Measurements from ENCODE around the gene ZFAND3.

GRCh38 chr6:38168126-38168525 is 348.6 kb downstream of the ZFAND3 start:
- no peak for TF ChIP-seq ELF1 (IDR thresholded peaks at IDR 0.05; ENCODE audit: borderline replicate concordance, low read depth)
- no peak for TF ChIP-seq POLR2A (IDR thresholded peaks at IDR 0.05; ENCODE audit: borderline replicate concordance, extremely low read depth, insufficient read depth, insufficient read length)
- TF ChIP-seq SP1 (IDR thresholded peaks at IDR 0.05; ENCODE audit: low read depth): no peak
